Neuronal stem cell (in vitro differentiated cells): ENCODE results near the gene EPAS1.

Experiments
- DNase-seq: peaks from one replicate; pipeline ENCODE4 v3.0.0-alpha.2; 2013; ENCODE audit warnings: low spot score
- H2AFZ ChIP-seq: one replicate; pipeline ENCODE4 v1.6.1; 2013; ENCODE audit warnings: mild to moderate bottlenecking, low read length, inconsistent platforms
- H2AK5ac ChIP-seq: 2 replicates; pipeline ENCODE4 v1.6.1; 2013; ENCODE audit warnings: low read depth, mild to moderate bottlenecking, inconsistent platforms, low read length, moderate library complexity, mixed read lengths
- H2BK120ac ChIP-seq: 2 replicates; pipeline ENCODE4 v1.6.1; 2013; ENCODE audit warnings: low read depth, mild to moderate bottlenecking, inconsistent platforms, low read length, moderate library complexity, mixed read lengths
- H2BK12ac ChIP-seq: one replicate; pipeline ENCODE4 v1.6.1; 2013; ENCODE audit warnings: low read length, inconsistent platforms
- H2BK15ac ChIP-seq: 2 replicates; pipeline ENCODE4 v1.6.1; 2013; ENCODE audit warnings: mild to moderate bottlenecking, low read length, inconsistent platforms, mixed read lengths
- H2BK5ac ChIP-seq: one replicate; pipeline ENCODE4 v1.6.1; 2013; ENCODE audit warnings: inconsistent platforms, mild to moderate bottlenecking, low read length, moderate library complexity
- H3K14ac ChIP-seq: one replicate; pipeline ENCODE4 v1.6.1; 2013; ENCODE audit warnings: low read length, inconsistent platforms
- H3K18ac ChIP-seq: 2 replicates; pipeline ENCODE4 v1.6.1; 2013; ENCODE audit warnings: low read length, inconsistent platforms
- H3K23ac ChIP-seq: 2 replicates; pipeline ENCODE4 v1.6.1; 2013; ENCODE audit warnings: low read depth, mild to moderate bottlenecking, mixed read lengths, low read length, inconsistent platforms; ENCODE audit not compliant: poor library complexity
- H3K27ac ChIP-seq: replicated peaks from 3 replicates; pipeline ENCODE4 v1.5.1; 2013; ENCODE audit warnings: low read length, inconsistent platforms
- H3K27me3 ChIP-seq, 3 experiments: 2 replicates each; pipeline ENCODE4 v1.6.1; 2013; ENCODE audit warnings: low read length in 3 of 3, mild to moderate bottlenecking in 2 of 3, inconsistent platforms in 1 of 3, low read depth in 1 of 3, mixed read lengths in 1 of 3, moderate library complexity in 1 of 3; ENCODE audit not compliant: control insufficient read depth in 3 of 3, insufficient read depth in 3 of 3
- H3K36me3 ChIP-seq, 2 donors: replicated peaks in 1 of 2; 2 replicates each; pipeline ENCODE4 v1.6.1; 2013; ENCODE audit warnings: low read length in 2 of 2; ENCODE audit not compliant: control insufficient read depth in 2 of 2, insufficient read depth in 2 of 2
- H3K4ac ChIP-seq: 2 replicates; pipeline ENCODE4 v1.6.1; 2013; ENCODE audit warnings: inconsistent platforms, mild to moderate bottlenecking, low read length, moderate library complexity
- H3K4me1 ChIP-seq, 2 donors: 1 replicate in 1 of 2; 2 replicates in 1 of 2; pipeline ENCODE4 v1.6.1; 2013; ENCODE audit warnings: low read length in 2 of 2, low read depth in 1 of 2; ENCODE audit not compliant: control insufficient read depth in 2 of 2, insufficient read depth in 1 of 2
- H3K4me2 ChIP-seq: one replicate; pipeline ENCODE4 v1.6.1; 2013; ENCODE audit warnings: mild to moderate bottlenecking, low read length, inconsistent platforms; ENCODE audit not compliant: insufficient read depth, poor library complexity, severe bottlenecking
- H3K4me3 ChIP-seq, 2 donors: 2 replicates each; pipeline ENCODE4 v1.5.1; 2013; ENCODE audit warnings: low read length in 2 of 2, mild to moderate bottlenecking in 2 of 2, inconsistent platforms in 1 of 2, moderate library complexity in 1 of 2
- H3K79me1 ChIP-seq: one replicate; pipeline ENCODE4 v1.6.1; 2013; ENCODE audit warnings: low read depth, mild to moderate bottlenecking, inconsistent platforms, low read length, moderate library complexity
- H3K9ac ChIP-seq: one replicate; pipeline ENCODE4 v1.6.1; 2013; ENCODE audit warnings: mild to moderate bottlenecking, low read depth, low read length, inconsistent platforms; ENCODE audit not compliant: poor library complexity
- H3K9me3 ChIP-seq, 2 donors: replicated peaks in 1 of 2; 2 replicates each; pipeline versions ENCODE3 to v1.6.1; 2013; ENCODE audit warnings: low read length in 2 of 2, mild to moderate bottlenecking in 2 of 2, inconsistent platforms in 1 of 2, low read depth in 1 of 2, mixed read lengths in 1 of 2, moderate library complexity in 1 of 2; ENCODE audit not compliant: control insufficient read depth in 2 of 2, insufficient read depth in 1 of 2
- H4K8ac ChIP-seq: one replicate; pipeline ENCODE4 v1.6.1; 2013; ENCODE audit warnings: low read depth, mild to moderate bottlenecking, inconsistent platforms, low read length, moderate library complexity
- H4K91ac ChIP-seq: one replicate; pipeline ENCODE4 v1.6.1; 2013; ENCODE audit warnings: low read length, low read depth, mild to moderate bottlenecking, inconsistent platforms; ENCODE audit not compliant: poor library complexity
- WGBS, 2 donors: extraction: QIAGEN DNeasy Blood & Tissue Kit; methylation state at CpG; one replicate each; pipeline ENCODE4 v1.1.7; 2013; ENCODE audit warnings: missing lambda C conversion rate in 2 of 2, mixed read lengths in 1 of 2; ENCODE audit not compliant: insufficient read length in 2 of 2, insufficient replicate concordance in 1 of 2; ENCODE audit errors: extremely low coverage in 2 of 2; 5-methylcytosine and 5-hydroxymethylcytosine counted together

EPAS1 gene

GRCh38 chr2:46254474-46254873 lies 42.7 kb upstream of the EPAS1 start:
- peak overlapping the region; percentile 74 for H3K14ac ChIP-seq
- H2BK15ac ChIP-seq = no peak overlapping the region
- no peak for DNase-seq
- H2BK12ac ChIP-seq = no peak overlapping the region
- H2BK5ac ChIP-seq = no peak overlapping the region
- no peak overlapping the region for H2AK5ac ChIP-seq
- peaks cover 0 to 6% of the 10 kb centered on the region in 2 donors for H3K4me1 ChIP-seq
- H4K91ac ChIP-seq = no peak overlapping the region
- peaks cover 0 to 12% (median 0%) of the 10 kb centered on the region in 3 experiments for H3K27me3 ChIP-seq
- no peak overlapping the region for H3K23ac ChIP-seq
- no peak overlapping the region for H3K4ac ChIP-seq
- no peaks in the 10 kb centered on the region for H3K9me3 ChIP-seq
- no peak overlapping the region for H3K4me2 ChIP-seq
- H3K79me1 ChIP-seq = no peaks in the 10 kb centered on the region
- H2BK120ac ChIP-seq = no peak overlapping the region
- no peak overlapping the region for H3K27ac ChIP-seq
- H3K9ac ChIP-seq = no peak overlapping the region
- no peak overlapping the region for H4K8ac ChIP-seq
- WGBS, 2 donors = no CpG with 5 or more reads among the region's 4 CpGs
- no peaks in the 10 kb centered on the region for H3K36me3 ChIP-seq
- no peak overlapping the region for H2AFZ ChIP-seq
- H3K4me3 ChIP-seq = no peak overlapping the region
- H3K18ac ChIP-seq = no peak overlapping the region

DNA sequence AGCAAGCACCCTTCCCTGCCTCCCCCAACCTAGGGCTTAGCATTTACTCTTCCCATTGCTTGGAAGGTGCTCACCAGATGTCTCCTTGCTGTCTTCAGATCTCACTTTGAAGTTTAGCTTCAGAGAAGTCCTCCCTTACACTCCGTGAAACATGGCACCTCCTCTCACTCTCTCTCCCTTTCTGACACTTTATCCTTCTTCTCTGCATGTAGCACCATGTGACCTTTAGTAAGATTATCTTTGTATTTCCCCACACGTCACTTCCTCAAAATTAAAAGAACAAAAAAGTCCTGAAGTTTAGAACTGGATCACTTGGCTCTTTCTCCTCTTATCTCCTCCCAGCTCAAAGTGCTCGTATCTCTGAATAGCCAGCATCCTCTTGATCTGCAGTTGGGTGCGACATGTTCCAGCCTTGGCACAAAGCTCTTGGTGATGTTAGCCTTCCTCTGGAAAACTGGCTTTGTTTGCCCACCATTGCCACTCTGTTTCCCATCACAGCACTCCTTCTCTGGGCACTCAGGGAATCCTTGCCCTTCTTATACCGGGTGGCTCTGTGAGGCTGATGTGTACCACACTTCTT lies 40.6 kb upstream of the EPAS1 start:
- Histone ChIP-seq H3K36me3 (no peaks in the 10 kb centered on the region), H3K9me3 (no peaks in the 10 kb centered on the region), H4K91ac (no peak overlapping the region), H3K27ac (no peak overlapping the region), H2BK120ac (no peak overlapping the region), H3K4me2 (no peak overlapping the region), H3K27me3 (peaks cover 0 to 12% (median 0%) of the 10 kb centered on the region in 3 experiments), H4K8ac (no peak overlapping the region), H2AK5ac (no peak overlapping the region), H2BK12ac (no peak overlapping the region), H2BK5ac (no peak overlapping the region), H3K14ac (no peak overlapping the region), H3K79me1 (no peaks in the 10 kb centered on the region), H3K4me1 (peaks cover 0 to 6% of the 10 kb centered on the region in 2 donors), H3K4me3 (no peak overlapping the region), H3K9ac (no peak overlapping the region), H3K18ac (no peak overlapping the region), H3K23ac (no peak overlapping the region), H2AFZ (no peak overlapping the region), H2BK15ac (no peak overlapping the region), H3K4ac (no peak overlapping the region)
- no peak for DNase-seq
- WGBS, 2 donors = no CpG with 5 or more reads among the region's 5 CpGs

DNA sequence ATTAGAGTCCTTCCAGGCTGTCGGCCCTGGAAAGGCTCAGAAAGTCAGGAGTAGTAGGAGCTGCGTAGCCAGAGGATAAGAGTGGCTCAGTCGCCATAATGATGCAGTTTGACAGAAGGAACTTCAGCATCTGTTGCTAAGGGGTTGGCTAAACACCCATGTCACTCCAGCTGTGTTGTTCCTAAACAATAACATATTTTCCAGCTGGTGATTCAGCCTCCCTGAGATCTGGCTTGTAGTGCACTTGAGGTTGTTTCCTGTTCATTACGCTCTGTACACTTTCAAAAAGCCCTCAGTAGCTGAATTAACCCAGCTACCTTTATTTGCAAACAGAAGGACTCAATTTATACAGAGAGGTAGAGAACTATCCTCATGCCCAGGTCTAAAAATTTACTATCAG lies 39.7 kb upstream of the EPAS1 start:
- H3K4me3 ChIP-seq = no peak overlapping the region
- no peak overlapping the region for H3K14ac ChIP-seq
- no peak overlapping the region for H4K91ac ChIP-seq
- no peaks in the 10 kb centered on the region for H3K9me3 ChIP-seq
- peaks cover 0 to 8% (median 0%) of the 10 kb centered on the region in 3 experiments for H3K27me3 ChIP-seq
- H3K79me1 ChIP-seq = no peaks in the 10 kb centered on the region
- H2BK5ac ChIP-seq = no peak overlapping the region
- H3K36me3 ChIP-seq = no peaks in the 10 kb centered on the region
- H3K4ac ChIP-seq = no peak overlapping the region
- no CpG with 5 or more reads among the region's 4 CpGs for WGBS, 2 donors
- H2BK15ac ChIP-seq = no peak overlapping the region
- H3K18ac ChIP-seq = no peak overlapping the region
- no peak overlapping the region for H2AK5ac ChIP-seq
- no peak overlapping the region for H2AFZ ChIP-seq
- DNase-seq = no peak
- H4K8ac ChIP-seq = no peak overlapping the region
- H2BK120ac ChIP-seq = no peak overlapping the region
- no peak overlapping the region for H3K4me2 ChIP-seq
- H2BK12ac ChIP-seq = no peak overlapping the region
- no peak overlapping the region for H3K23ac ChIP-seq
- no peak overlapping the region for H3K27ac ChIP-seq
- H3K4me1 ChIP-seq = peaks cover 0 to 6% of the 10 kb centered on the region in 2 donors
- no peak overlapping the region for H3K9ac ChIP-seq

DNA sequence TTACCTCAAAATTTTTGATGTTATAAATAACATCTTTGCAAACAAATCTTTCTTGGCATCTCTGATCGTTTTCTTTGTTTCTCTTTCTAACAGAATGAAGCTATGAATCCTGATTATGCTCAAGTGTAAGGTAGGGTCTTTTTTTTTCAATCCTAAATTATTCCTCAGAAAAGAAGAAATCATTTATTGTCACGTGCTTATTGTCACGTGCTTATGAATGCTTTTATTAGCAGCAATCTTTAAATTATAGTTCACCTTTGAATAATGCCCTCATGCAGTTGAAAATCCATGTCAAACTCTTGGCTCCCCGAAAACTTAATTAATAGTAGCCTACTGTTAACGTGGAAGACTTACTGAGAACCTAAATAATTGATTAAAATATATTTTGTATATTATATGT lies 39.2 kb upstream of the EPAS1 start:
- no peaks in the 10 kb centered on the region for H3K9me3 ChIP-seq
- H3K4me2 ChIP-seq = no peak overlapping the region
- H4K91ac ChIP-seq = no peak overlapping the region
- H4K8ac ChIP-seq = no peak overlapping the region
- peaks cover 0 to 3% (median 0%) of the 10 kb centered on the region in 3 experiments for H3K27me3 ChIP-seq
- no peak overlapping the region for H2BK120ac ChIP-seq
- no peak overlapping the region for H3K9ac ChIP-seq
- WGBS, 2 donors = no CpG with 5 or more reads among the region's 5 CpGs
- H3K79me1 ChIP-seq = no peaks in the 10 kb centered on the region
- no peak overlapping the region for H3K27ac ChIP-seq
- H2BK15ac ChIP-seq = no peak overlapping the region
- H3K4ac ChIP-seq = no peak overlapping the region
- H3K4me1 ChIP-seq = peaks cover 0 to 6% of the 10 kb centered on the region in 2 donors
- no peak overlapping the region for H2BK5ac ChIP-seq
- H3K14ac ChIP-seq = no peak overlapping the region
- H3K23ac ChIP-seq = no peak overlapping the region
- no peak overlapping the region for H3K18ac ChIP-seq
- H2AK5ac ChIP-seq = no peak overlapping the region
- no peak overlapping the region for H2BK12ac ChIP-seq
- no peak overlapping the region for H3K4me3 ChIP-seq
- DNase-seq = no peak
- H2AFZ ChIP-seq = no peak overlapping the region
- no peaks in the 10 kb centered on the region for H3K36me3 ChIP-seq
